Kidney (tissue), 14 donors: ENCODE results near the gene FNDC11. TPM values are rescaled to one million over a fixed set of nuclear protein-coding genes. Genes with fewer than 3 reads are reported as not detected.
A peak's percentile ranks its signal among the peaks of the same experiment; 100 is the strongest.

Source experiments
- DNase-seq, 5 donors: peaks; one replicate each; pipeline ENCODE4 v3.0.0-alpha.2; 2013 to 2020
- FAIRE-seq: peaks from 2 replicates; lab custom pipeline; 2012; peaks lifted over from hg19 to GRCh38; lab: Jason Lieb, UNC
- H3K27ac ChIP-seq, 2 donors: one replicate each; pipeline ENCODE4 v1.7.0; 2013; ENCODE audit warnings: low read depth in 2 of 2, low read length in 2 of 2, inconsistent platforms in 1 of 2
- H3K27me3 ChIP-seq: one replicate; pipeline ENCODE4 v1.7.1; 2013; ENCODE audit warnings: low read length, inconsistent platforms; ENCODE audit not compliant: control insufficient read depth, insufficient read depth
- H3K36me3 ChIP-seq, 3 donors: one replicate each; pipeline versions ENCODE4 v1.7.0 to v1.7.1; 2013; ENCODE audit warnings: low read length in 3 of 3, control low read depth in 1 of 3, inconsistent platforms in 1 of 3; ENCODE audit not compliant: insufficient read depth in 3 of 3, control insufficient read depth in 2 of 3
- H3K4me1 ChIP-seq, 3 donors: one replicate each; pipeline versions ENCODE4 v1.7.0 to v1.7.1; 2013; ENCODE audit warnings: low read length in 3 of 3, inconsistent platforms in 1 of 3, low read depth in 1 of 3; ENCODE audit not compliant: control insufficient read depth in 2 of 3, insufficient read depth in 2 of 3
- H3K4me3 ChIP-seq, 3 donors: one replicate each; pipeline versions ENCODE4 v1.7.0 to v1.8.1; 2013; ENCODE audit warnings: low read length in 3 of 3, control low read depth in 1 of 3, inconsistent platforms in 1 of 3
- H3K9ac ChIP-seq, 3 donors: one replicate each; pipeline versions ENCODE4 v1.7.0 to v1.7.1; 2013; ENCODE audit warnings: low read length in 3 of 3, control low read depth in 1 of 3, inconsistent platforms in 1 of 3
- H3K9me3 ChIP-seq, 3 donors: one replicate each; pipeline versions ENCODE4 v1.7.0 to v1.7.1; 2013; ENCODE audit warnings: low read length in 3 of 3, control low read depth in 1 of 3, inconsistent platforms in 1 of 3; ENCODE audit not compliant: control insufficient read depth in 2 of 3, insufficient read depth in 1 of 3
- intact Hi-C: fragments of 100-400 bp; cut with DNase I; formaldehyde crosslinking; loops from one replicate; pipeline ENCODE4 v1.11.1; 2022
- polyA plus RNA-seq: library from polyadenylated mRNA; stranded (reverse); fragments of 350-450 nt; fragmentation: Illumina TruSeq; extraction: RNeasy Lipid Tissue Mini Kit (QIAGEN cat#74804); gene quantifications from one replicate; pipeline ENCODE4 v1.2.3, GENCODE V29; 2014; ENCODE audit warnings: low read depth, low replicate concordance; ENCODE audit not compliant: insufficient read depth
- total RNA-seq: library from RNA; stranded (reverse); fragmentation: NEBNext Ultra II Directional; extraction: Animal tissue kit (Norgen Biotek cat#: 25700); gene quantifications from one replicate; pipeline ENCODE4 v1.2.1, GENCODE V29; 2021
- TF ChIP-seq, protein P1 (sequence below): IDR thresholded peaks from 3 replicates; pipeline ENCODE4 v1.5.1; 2012; ENCODE audit warnings: mild to moderate bottlenecking, moderate library complexity, borderline replicate concordance; ENCODE audit not compliant: insufficient read depth; ENCODE audit errors: extremely low read depth
- donor health status: control.
- donor health status: control.
- donor health status: control.
- donor health status: control.
- donor health status: control.
- donor health status: DM: yes; HTN: yes; CAD: no.
- donor health status: Normal renal cell carcinoma (clear cell type).

Gene FNDC11
- total and polyA plus RNA-seq, 2 donors from 2014 or later, result 0.47 to 1.6 TPM

GRCh38 chr20:63518351-63518861 is 35.6 kb upstream of the FNDC11 start:
- Histone ChIP-seq H3K9me3 (no peaks in the 10 kb centered on the region), H3K27me3 (no peaks in the 10 kb centered on the region), H3K4me1 (peaks cover 0 to 11% (median 0%) of the 10 kb centered on the region in 3 donors), H3K27ac (no peak overlapping the region), H3K9ac (no peak overlapping the region), H3K4me3 (no peak overlapping the region), H3K36me3 (peaks cover 0 to 3% (median 0%) of the 10 kb centered on the region in 3 donors)
- peak in 2 of 5 donors; percentile 48 to 77 for DNase-seq
- no peak for FAIRE-seq
- TF ChIP-seq, protein P1, sequence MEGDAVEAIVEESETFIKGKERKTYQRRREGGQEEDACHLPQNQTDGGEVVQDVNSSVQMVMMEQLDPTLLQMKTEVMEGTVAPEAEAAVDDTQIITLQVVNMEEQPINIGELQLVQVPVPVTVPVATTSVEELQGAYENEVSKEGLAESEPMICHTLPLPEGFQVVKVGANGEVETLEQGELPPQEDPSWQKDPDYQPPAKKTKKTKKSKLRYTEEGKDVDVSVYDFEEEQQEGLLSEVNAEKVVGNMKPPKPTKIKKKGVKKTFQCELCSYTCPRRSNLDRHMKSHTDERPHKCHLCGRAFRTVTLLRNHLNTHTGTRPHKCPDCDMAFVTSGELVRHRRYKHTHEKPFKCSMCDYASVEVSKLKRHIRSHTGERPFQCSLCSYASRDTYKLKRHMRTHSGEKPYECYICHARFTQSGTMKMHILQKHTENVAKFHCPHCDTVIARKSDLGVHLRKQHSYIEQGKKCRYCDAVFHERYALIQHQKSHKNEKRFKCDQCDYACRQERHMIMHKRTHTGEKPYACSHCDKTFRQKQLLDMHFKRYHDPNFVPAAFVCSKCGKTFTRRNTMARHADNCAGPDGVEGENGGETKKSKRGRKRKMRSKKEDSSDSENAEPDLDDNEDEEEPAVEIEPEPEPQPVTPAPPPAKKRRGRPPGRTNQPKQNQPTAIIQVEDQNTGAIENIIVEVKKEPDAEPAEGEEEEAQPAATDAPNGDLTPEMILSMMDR, result no peak
- intact Hi-C loops, result no loop called here

DNA sequence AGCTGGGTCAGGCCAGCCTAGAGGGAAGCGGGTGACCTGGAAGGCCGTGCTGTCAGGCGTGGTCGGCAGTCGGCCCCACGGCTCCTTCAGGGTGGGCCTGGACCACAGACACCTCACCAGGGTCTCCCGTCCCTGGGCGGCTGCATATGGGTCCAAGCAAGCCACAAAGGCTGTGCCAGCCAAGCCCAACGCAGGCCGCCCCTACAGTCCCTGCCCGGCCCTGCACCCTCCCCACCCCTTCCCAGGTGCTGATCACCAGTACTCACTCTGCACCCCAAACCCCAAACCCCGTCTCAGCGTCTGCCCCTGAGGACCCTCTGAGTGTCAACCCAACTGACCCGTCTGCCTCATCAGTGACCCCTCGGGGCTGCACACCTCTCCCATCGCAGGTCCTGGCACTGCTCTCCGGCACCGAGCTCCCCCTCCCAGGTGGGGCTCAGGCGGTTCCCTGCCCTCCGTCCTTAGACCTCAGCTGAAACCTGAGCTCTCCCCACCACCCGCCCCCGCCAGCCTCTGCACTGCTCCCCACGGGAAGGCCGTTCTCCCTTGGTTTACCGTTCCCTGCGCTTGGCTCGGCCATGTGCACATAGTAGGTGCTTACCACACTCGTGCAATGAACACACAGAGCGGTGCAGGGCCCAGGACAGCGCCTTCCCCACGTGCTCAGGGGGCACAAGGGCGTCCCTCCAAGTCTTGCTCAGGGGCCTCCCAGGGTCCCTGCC is 34.9 kb upstream of the FNDC11 start:
- peaks cover 0 to 11% (median 0%) of the 10 kb centered on the region in 3 donors for H3K4me1 ChIP-seq
- intact Hi-C loops, result no loop called here
- TF ChIP-seq, protein P1, result no peak
- H3K36me3 ChIP-seq, result peaks cover 0 to 7% (median 0%) of the 10 kb centered on the region in 3 donors
- DNase-seq (peak in 2 of 5 donors; percentile 73 to 83), FAIRE-seq (no peak)
- H3K4me3 ChIP-seq, result peak overlapping the region in 2 of 3 donors; percentile 10 to 71
- no peaks in the 10 kb centered on the region for H3K9me3 ChIP-seq
- no peak overlapping the region for H3K9ac ChIP-seq
- H3K27ac ChIP-seq, result no peak overlapping the region
- no peaks in the 10 kb centered on the region for H3K27me3 ChIP-seq

- peak overlapping the region in 1 of 3 donors; percentile 40 for H3K9ac ChIP-seq
- H3K4me3 ChIP-seq, result peak overlapping the region; percentile 10 to 71 (median 16)
- no peaks in the 10 kb centered on the region for H3K27me3 ChIP-seq
- H3K4me1 ChIP-seq, result peaks cover 0 to 11% (median 0%) of the 10 kb centered on the region in 3 donors
- TF ChIP-seq, protein P1, result no peak
- no peaks in the 10 kb centered on the region for H3K9me3 ChIP-seq
- FAIRE-seq (no peak), DNase-seq (peak; percentile 70 to 93 (median 83))
- peaks cover 0 to 7% (median 0%) of the 10 kb centered on the region in 3 donors for H3K36me3 ChIP-seq
- peak overlapping the region; percentile 60 to 63 for H3K27ac ChIP-seq
- intact Hi-C loops, result no loop called here
Observed at GRCh38 chr20:63519668-63520503, 34.1 kb upstream of the FNDC11 start.
